Smooth muscle cell (in vitro differentiated cells): ENCODE measurements around the gene SDF4. TPM values are rescaled to one million over a fixed set of nuclear protein-coding genes. Genes with fewer than 3 reads are reported as not detected.

Experiments
- DNase-seq: peaks from one replicate; lab custom pipeline; 2025; ENCODE audit not compliant: unreplicated experiment; lab: John Stamatoyannopoulos, UW
- H2AFZ ChIP-seq: fragments of 200-600 bp; sonication (generic); 2 replicates; pipeline ENCODE4 v1.6.0; 2016; ENCODE audit warnings: antibody characterized with exemption, low read depth, mild to moderate bottlenecking
- H3F3A ChIP-seq: fragments of 200-600 bp; sonication (generic); 2 replicates; pipeline ENCODE4 v1.6.0; 2017; ENCODE audit warnings: antibody characterized with exemption, low read depth
- H3K27ac ChIP-seq: fragments of 200-600 bp; sonication (generic); 2 replicates; pipeline ENCODE4 v1.5.1; 2016; ENCODE audit warnings: low read depth, mild to moderate bottlenecking
- H3K27me3 ChIP-seq: fragments of 200-600 bp; sonication (generic); 2 replicates; pipeline ENCODE4 v1.6.1; 2016; ENCODE audit warnings: low read depth, mild to moderate bottlenecking
- H3K36me3 ChIP-seq: fragments of 200-600 bp; sonication (generic); 2 replicates; pipeline ENCODE4 v1.5.1; 2016; ENCODE audit warnings: low read depth
- H3K4me1 ChIP-seq: fragments of 200-600 bp; sonication (generic); 2 replicates; pipeline ENCODE4 v1.5.1; 2016; ENCODE audit warnings: low read depth
- H3K4me2 ChIP-seq: fragments of 200-600 bp; sonication (generic); 2 replicates; pipeline ENCODE4 v1.6.0; 2016; ENCODE audit warnings: mild to moderate bottlenecking
- H3K4me3 ChIP-seq: fragments of 200-600 bp; sonication (generic); 2 replicates; pipeline ENCODE4 v1.5.1; 2016; ENCODE audit warnings: mild to moderate bottlenecking
- H3K79me2 ChIP-seq: fragments of 200-600 bp; sonication (generic); 2 replicates; pipeline ENCODE4 v1.6.0; 2016; ENCODE audit warnings: low read depth, mild to moderate bottlenecking
- H3K9ac ChIP-seq: fragments of 200-600 bp; sonication (generic); 2 replicates; pipeline ENCODE4 v1.6.0; 2016; ENCODE audit warnings: low read depth
- H3K9me3 ChIP-seq: fragments of 200-600 bp; sonication (generic); replicated peaks from 2 replicates; pipeline ENCODE4 v1.5.1; 2016; ENCODE audit warnings: low read depth
- H4K20me1 ChIP-seq: fragments of 200-600 bp; sonication (generic); 2 replicates; pipeline ENCODE4 v1.6.0; 2016; ENCODE audit warnings: low read depth
- whole genome bisulfite sequencing: methylation state at CpG from one replicate; pipeline ENCODE4 v1.1.7; 2016; ENCODE audit warnings: low lambda C conversion rate; 5-methylcytosine and 5-hydroxymethylcytosine counted together
- polyA plus RNA-seq: library from polyadenylated mRNA; unstranded; fragments of >200 nt; fragmentation: Nextera tagmentation; extraction: Ambion mirVana; gene quantifications from 2 replicates; pipeline ENCODE4 v1.2.1, GENCODE V29; 2016
- total RNA-seq: library from RNA; depleted of rRNA; stranded (reverse); fragments of >200 nt; gene quantifications from 2 replicates; pipeline ENCODE4 v1.2.3, GENCODE V29; 2014
- TF ChIP-seq, protein P1 (sequence below): fragments of 200-600 bp; sonication (generic); IDR thresholded peaks from 2 replicates; pipeline ENCODE4 v1.5.1; 2017; ENCODE audit warnings: borderline replicate concordance, mild to moderate bottlenecking, antibody characterized with exemption; ENCODE audit not compliant: insufficient read depth, poor library complexity, severe bottlenecking

Gene SDF4
- total and polyA plus RNA-seq, 2 experiments from 2014 or later: 94.9 to 263 TPM

DNA sequence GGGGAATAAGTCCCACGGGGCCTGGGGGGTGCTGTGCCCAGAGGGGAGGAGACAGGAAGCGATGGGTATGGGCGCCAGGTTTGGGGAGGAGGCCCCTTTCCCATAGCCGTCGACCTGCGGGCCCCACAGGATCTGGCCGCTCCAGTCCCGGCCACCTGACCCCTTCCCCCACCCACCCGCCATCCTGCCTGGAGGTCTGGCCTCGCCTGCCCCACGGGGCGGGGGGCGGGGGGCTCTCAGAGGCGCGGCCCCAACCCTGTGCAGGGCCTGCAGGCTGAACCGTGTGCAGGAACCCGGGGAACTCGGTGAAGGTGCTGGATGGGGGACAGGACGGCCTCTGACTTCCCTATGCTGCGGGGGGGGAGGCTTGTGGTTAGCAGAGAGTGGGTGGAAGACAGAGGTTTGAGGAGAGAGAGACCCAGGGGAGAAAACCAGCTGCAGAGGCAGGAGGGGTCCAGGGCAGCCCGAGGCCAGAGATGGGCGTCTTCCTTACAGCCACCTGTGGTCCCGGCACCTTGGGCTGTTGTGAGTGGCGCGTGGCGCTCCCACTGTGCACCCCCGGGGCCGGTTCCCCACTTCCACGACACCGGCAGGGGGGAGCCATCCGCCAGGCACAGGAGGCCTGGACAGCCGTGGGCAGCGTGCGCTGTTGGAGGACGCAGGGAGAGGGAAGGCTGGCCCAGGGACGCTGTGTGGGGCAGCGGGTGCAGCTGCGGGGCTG is 22.9 kb downstream of the SDF4 start:
- peak overlapping the region; percentile 82 for H3K4me2 ChIP-seq

DNA sequence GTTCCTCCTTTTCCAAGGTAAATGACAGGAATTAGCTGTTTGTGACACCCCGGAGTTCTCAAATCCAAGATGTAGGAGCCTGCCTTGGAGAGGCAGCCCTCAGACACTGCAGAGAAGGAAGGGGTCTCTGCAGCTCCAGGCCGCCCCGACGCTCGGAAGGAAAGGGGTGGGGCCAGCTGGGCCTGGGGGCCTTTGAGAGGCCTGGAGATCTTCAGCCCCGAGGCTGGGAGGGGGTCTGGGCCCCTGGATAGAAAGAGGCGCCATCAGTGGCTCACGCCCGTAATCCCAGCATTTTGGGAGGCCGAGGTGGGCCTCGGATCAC is 24.3 kb downstream of the SDF4 start:
- Histone ChIP-seq H3K9me3 (no peaks in the 10 kb centered on the region), H2AFZ (no peak overlapping the region), H3K79me2 (no peaks in the 10 kb centered on the region), H3K9ac (no peak overlapping the region), H3K4me3 (no peak overlapping the region), H4K20me1 (no peaks in the 10 kb centered on the region), H3K4me2 (no peak overlapping the region), H3F3A (no peaks in the 10 kb centered on the region), H3K27me3 (no peaks in the 10 kb centered on the region), H3K27ac (no peak overlapping the region), H3K36me3 (no peaks in the 10 kb centered on the region), H3K4me1 (peaks cover 9% of the 10 kb centered on the region)
- TF ChIP-seq, protein P1, sequence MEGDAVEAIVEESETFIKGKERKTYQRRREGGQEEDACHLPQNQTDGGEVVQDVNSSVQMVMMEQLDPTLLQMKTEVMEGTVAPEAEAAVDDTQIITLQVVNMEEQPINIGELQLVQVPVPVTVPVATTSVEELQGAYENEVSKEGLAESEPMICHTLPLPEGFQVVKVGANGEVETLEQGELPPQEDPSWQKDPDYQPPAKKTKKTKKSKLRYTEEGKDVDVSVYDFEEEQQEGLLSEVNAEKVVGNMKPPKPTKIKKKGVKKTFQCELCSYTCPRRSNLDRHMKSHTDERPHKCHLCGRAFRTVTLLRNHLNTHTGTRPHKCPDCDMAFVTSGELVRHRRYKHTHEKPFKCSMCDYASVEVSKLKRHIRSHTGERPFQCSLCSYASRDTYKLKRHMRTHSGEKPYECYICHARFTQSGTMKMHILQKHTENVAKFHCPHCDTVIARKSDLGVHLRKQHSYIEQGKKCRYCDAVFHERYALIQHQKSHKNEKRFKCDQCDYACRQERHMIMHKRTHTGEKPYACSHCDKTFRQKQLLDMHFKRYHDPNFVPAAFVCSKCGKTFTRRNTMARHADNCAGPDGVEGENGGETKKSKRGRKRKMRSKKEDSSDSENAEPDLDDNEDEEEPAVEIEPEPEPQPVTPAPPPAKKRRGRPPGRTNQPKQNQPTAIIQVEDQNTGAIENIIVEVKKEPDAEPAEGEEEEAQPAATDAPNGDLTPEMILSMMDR: no peak
- DNase-seq: no peak
- WGBS: 90% methylated on average over 9 of the region's 11 CpGs

More for the DNA sequence above, 22.9 kb downstream of the SDF4 start:
- Histone ChIP-seq H3F3A (no peaks in the 10 kb centered on the region), H3K36me3 (no peaks in the 10 kb centered on the region), H3K79me2 (no peaks in the 10 kb centered on the region), H3K27ac (peak overlapping the region; percentile 67), H3K4me1 (peaks cover 9% of the 10 kb centered on the region), H3K4me3 (no peak overlapping the region), H3K27me3 (no peaks in the 10 kb centered on the region), H3K9ac (no peak overlapping the region), H4K20me1 (no peaks in the 10 kb centered on the region), H3K9me3 (no peaks in the 10 kb centered on the region), H2AFZ (no peak overlapping the region)
- WGBS: 86% methylated on average over 31 of the region's 38 CpGs
- no peak for DNase-seq
- TF ChIP-seq, protein P1: no peak

DNA sequence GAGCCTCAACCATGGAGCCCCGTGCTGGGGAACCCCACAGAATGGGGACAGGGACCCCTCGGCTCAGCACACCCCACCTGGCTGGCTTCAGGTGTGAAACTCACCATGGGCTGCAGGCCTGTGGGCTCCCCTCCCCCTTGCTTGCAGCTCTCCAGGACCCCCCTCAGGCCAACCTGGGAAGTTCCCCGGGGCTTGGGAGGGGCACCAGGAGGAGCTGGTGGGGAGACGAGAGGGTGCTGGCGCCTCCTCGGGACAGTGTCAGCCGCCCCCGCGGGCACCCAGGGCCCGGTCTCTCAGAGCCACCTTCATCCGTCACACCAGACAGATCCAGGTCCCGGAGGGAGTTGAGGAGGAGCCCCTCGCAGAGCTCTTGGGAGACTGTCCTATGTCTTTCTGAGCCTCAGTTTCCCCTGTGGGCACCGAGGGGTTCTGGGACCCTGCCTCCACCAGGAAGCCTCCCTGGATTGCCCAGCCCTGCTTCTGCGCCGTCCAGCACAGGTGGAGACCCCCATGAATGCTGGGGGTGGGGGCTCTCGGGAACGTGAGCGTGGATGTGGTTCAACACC is 24.8 kb downstream of the SDF4 start:
- no peaks in the 10 kb centered on the region for H3F3A ChIP-seq
- no peaks in the 10 kb centered on the region for H3K9me3 ChIP-seq
- peak overlapping the region; percentile 85 for H3K4me2 ChIP-seq
- no peaks in the 10 kb centered on the region for H3K79me2 ChIP-seq
- 92% methylated on average over 19 of the region's 19 CpGs for WGBS
- H3K27me3 ChIP-seq: no peaks in the 10 kb centered on the region
- no peak overlapping the region for H3K9ac ChIP-seq
- peaks cover 9% of the 10 kb centered on the region for H3K4me1 ChIP-seq
- H3K4me3 ChIP-seq: peak overlapping the region; percentile 31
- H2AFZ ChIP-seq: no peak overlapping the region
- H3K36me3 ChIP-seq: no peaks in the 10 kb centered on the region
- DNase-seq: no peak
- H3K27ac ChIP-seq: no peak overlapping the region
- TF ChIP-seq, protein P1: no peak
- no peaks in the 10 kb centered on the region for H4K20me1 ChIP-seq
